GM21447 (cell line): Measurements from ENCODE around the gene CAMTA1.

Experiments
- ATAC-seq: cut with Tn5 transposase; IDR thresholded peaks from one replicate; pipeline ENCODE4 v1.9.1; 2021; ENCODE audit not compliant: unreplicated experiment

The CAMTA1 gene

GRCh38 chr1:7269525-7269924 lies 484.3 kb downstream of the CAMTA1 start:
- no peak for ATAC-seq

- no peak for ATAC-seq
Measured at GRCh38 chr1:7274256-7274655, 489.0 kb downstream of the CAMTA1 start.

- ATAC-seq: no peak
Measured at GRCh38 chr1:7278045-7278444, 492.8 kb downstream of the CAMTA1 start.

- ATAC-seq: no peak
Measured at GRCh38 chr1:7278827-7279765, 493.8 kb downstream of the CAMTA1 start.

GRCh38 chr1:7279769-7280168 lies 494.5 kb downstream of the CAMTA1 start:
- no peak for ATAC-seq

- ATAC-seq: no peak
Measured at GRCh38 chr1:7280347-7280960, 495.2 kb downstream of the CAMTA1 start.

- no peak for ATAC-seq
Measured at GRCh38 chr1:7281821-7282220, 496.6 kb downstream of the CAMTA1 start.

- ATAC-seq: no peak
Measured at GRCh38 chr1:7284839-7285435, 499.7 kb downstream of the CAMTA1 start.

GRCh38 chr1:7285856-7286454 lies 500.7 kb downstream of the CAMTA1 start:
- no peak for ATAC-seq

GRCh38 chr1:7287013-7287412 lies 501.8 kb downstream of the CAMTA1 start:
- no peak for ATAC-seq

GRCh38 chr1:7288992-7289391 lies 503.7 kb downstream of the CAMTA1 start:
- ATAC-seq: no peak

- ATAC-seq: no peak
Measured at GRCh38 chr1:7289694-7290093, 504.4 kb downstream of the CAMTA1 start.

- ATAC-seq: no peak
Measured at GRCh38 chr1:7290971-7291970, 506.0 kb downstream of the CAMTA1 start.

- ATAC-seq: no peak
Measured at GRCh38 chr1:7292036-7292681, 506.9 kb downstream of the CAMTA1 start.

GRCh38 chr1:7292714-7293419 lies 507.6 kb downstream of the CAMTA1 start:
- no peak for ATAC-seq

- ATAC-seq: no peak
Measured at GRCh38 chr1:7293702-7294629, 508.7 kb downstream of the CAMTA1 start.

GRCh38 chr1:7294636-7295035 lies 509.4 kb downstream of the CAMTA1 start:
- ATAC-seq: no peak

- no peak for ATAC-seq
Measured at GRCh38 chr1:7295946-7296345, 510.7 kb downstream of the CAMTA1 start.
